Measurements from ENCODE around the gene MSANTD3. TPM values are rescaled to one million over a fixed set of nuclear protein-coding genes. Genes with fewer than 3 reads are reported as not detected.
A peak's percentile ranks its signal among the peaks of the same experiment; 100 is the strongest.

MSANTD3 gene
- total and polyA plus RNA-seq, 9 of the 15 experiments (the other 6 are each of a cell fraction or from before 2014, with no cell fraction given), result 9.4 to 28.7 (median 22.3) TPM

- Histone ChIP-seq H3K36me3 (ENCODE audit: control insufficient read depth, insufficient read depth, low read length) (no peaks in the 10 kb centered on the region), H3K9ac (ENCODE audit: insufficient read depth in 1 of 2, low read depth in 2 of 2, low read length in 2 of 2) (no peak overlapping the region), H3K27me3 (ENCODE audit: control insufficient read depth in 2 of 2, insufficient read depth in 2 of 2, low read length in 2 of 2) (no peaks in the 10 kb centered on the region), H4K20me1 (replicated peaks; ENCODE audit: control insufficient read depth, insufficient read depth, low read length) (no peaks in the 10 kb centered on the region), H3K27ac (ENCODE audit: extremely low read depth, low read depth, low read length) (no peak overlapping the region), H3K9me1 (ENCODE audit: control insufficient read depth, insufficient read depth, low read length) (no peaks in the 10 kb centered on the region), H2AFZ (ENCODE audit: low read depth, low read length) (no peak overlapping the region), H3K4me2 (ENCODE audit: insufficient read depth, low read length) (no peak overlapping the region), H3K79me2 (ENCODE audit: control insufficient read depth, insufficient read depth, low read length) (no peaks in the 10 kb centered on the region), H3K4me3 (no peak overlapping the region), H3K9me3 (replicated peaks; ENCODE audit: control insufficient read depth, insufficient read depth, low read depth, low read length) (no peaks in the 10 kb centered on the region), H3K4me1 (replicated peaks in 1 of 2; ENCODE audit: control insufficient read depth in 2 of 2, insufficient read depth in 2 of 2, low read length in 2 of 2) (peaks cover 5 to 6% of the 10 kb centered on the region in 2 experiments; a peak in 3 of 5 replicates)
- CTCF ChIA-PET (ENCODE audit: low intra/inter-chr PET ratio), result no interaction called here
- ATAC-seq (no peak), DNase-seq (ENCODE audit: extremely low read depth in 1 of 4, low spot score in 3 of 4) (no peak), FAIRE-seq (no peak)
- POLR2A ChIA-PET, result interaction anchor here (0.6 kb wide), 1 partner anchor 343 kb away, joined by 3 read pairs; no protein-coding TSS in a partner anchor
- intact Hi-C loops (cut with micrococcal nuclease) (no loop called here), in situ Hi-C loops (cut with MboI) (no loop called here)
- no TSS peak for BruUV-seq (replicated peaks)
- WGBS (ENCODE audit: insufficient coverage, low coverage, missing lambda C conversion rate), result 33% methylated on average over 4 of the region's 4 CpGs
- TF ChIP-seq ZNF316 (IDR thresholded peaks at IDR 0.05), result peak; percentile 21; the same call in 1 of the 2 replicates
- TF ChIP-seq REST (IDR thresholded peaks at IDR 0.05; ENCODE audit: borderline replicate concordance), result no peak
- TF ChIP-seq REST (CRISPR knock-in tag; IDR thresholded peaks at IDR 0.05; ENCODE audit: low read depth), result no peak
- TF ChIP-seq HDAC6 (IDR thresholded peaks at IDR 0.05; ENCODE audit: low read depth, low read length), result no peak
- peak; percentile 37; the same call in 1 of the 2 replicates for TF ChIP-seq MAFF (IDR thresholded peaks at IDR 0.05; ENCODE audit: low read length)
- no peak for TF ChIP-seq SAFB2 (IDR thresholded peaks at IDR 0.05; ENCODE audit: borderline replicate concordance, low read depth, low read length, severe bottlenecking)
- no peak for TF ChIP-seq ZBTB8A (IDR thresholded peaks at IDR 0.05; ENCODE audit: partially characterized antibody)
- no peak for TF ChIP-seq TEAD1 (CRISPR knock-in tag; IDR thresholded peaks at IDR 0.05)
- no peak for TF ChIP-seq PBX2 (CRISPR knock-in tag; IDR thresholded peaks at IDR 0.05; ENCODE audit: low read depth)
- TF ChIP-seq PBX2 (tag; conservative IDR thresholded peaks at IDR 0.05; ENCODE audit: low read depth), result no peak
- no peak for TF ChIP-seq ZNF140 (CRISPR knock-in tag; IDR thresholded peaks at IDR 0.05)
- no peak for TF ChIP-seq KDM2B (CRISPR knock-in tag; IDR thresholded peaks at IDR 0.05)
- no peak for TF ChIP-seq FOXJ2 (tag; IDR thresholded peaks at IDR 0.05)
- no peak for TF ChIP-seq XRCC4 (IDR thresholded peaks at IDR 0.05; ENCODE audit: extremely low read depth, insufficient read depth, insufficient read length)
These were observed 9.1 kb upstream of the MSANTD3 start for GRCh38 chr9:100417815-100418214.

Measured in K562 (cell line).